G401 (cell line): Measurements from ENCODE around the gene RPS15. TPM values are rescaled to one million over a fixed set of nuclear protein-coding genes. Genes with fewer than 3 reads are reported as not detected.

Experiments used
- total RNA-seq: library from RNA; depleted of rRNA; stranded (reverse); fragments of >200 nt; shearing (Covaris generic); gene quantifications from 2 replicates; pipeline ENCODE4 v1.2.3, GENCODE V29; 2014; rRNA removed

Gene RPS15
- total RNA-seq, 1 experiment from 2014 or later: 1,164 TPM

Other genes starting within 250 kb of the RPS15 start
- gene STK11, start 232.6 kb upstream of the RPS15 start, total RNA-seq: 83.6 and 94.8 TPM in 2 replicates
- gene CBARP, start 200.4 kb upstream of the RPS15 start, total RNA-seq: 3.6 and 5.6 TPM in 2 replicates
- gene ATP5F1D, start 196.6 kb upstream of the RPS15 start, total RNA-seq: 61.3 and 98.5 TPM in 2 replicates
- 14.0 and 17.5 TPM in 2 replicates for gene MIDN, start 189.8 kb upstream of the RPS15 start, total RNA-seq
- gene CIRBP, start 169.1 kb upstream of the RPS15 start, total RNA-seq: 196 and 215 TPM in 2 replicates
- gene FAM174C, start 162.9 kb upstream of the RPS15 start, total RNA-seq: 37.9 and 45.0 TPM in 2 replicates
- gene EFNA2, start 152.5 kb upstream of the RPS15 start, total RNA-seq: 0.31 and 1.3 TPM in 2 replicates
- gene NDUFS7, start 54.5 kb upstream of the RPS15 start, total RNA-seq: 123 TPM in 2 replicates
- gene GAMT, start 36.9 kb upstream of the RPS15 start, total RNA-seq: 110 and 116 TPM in 2 replicates
- gene DAZAP1, start 30.8 kb upstream of the RPS15 start, total RNA-seq: 153 and 193 TPM in 2 replicates
- gene APC2, start 11.7 kb downstream of the RPS15 start, total RNA-seq: 13.4 and 15.4 TPM in 2 replicates
- gene C19orf25, start 40.8 kb downstream of the RPS15 start, total RNA-seq: 86.7 and 90.0 TPM in 2 replicates
- 1.8 and 9.2 TPM in 2 replicates for gene PCSK4, start 52.0 kb downstream of the RPS15 start, total RNA-seq
- 18.4 and 20.6 TPM in 2 replicates for gene REEP6, start 52.8 kb downstream of the RPS15 start, total RNA-seq
- 0.62 and 2.1 TPM in 2 replicates for gene ADAMTSL5, start 74.6 kb downstream of the RPS15 start, total RNA-seq
- not detected in 2 replicates for gene PLK5, start 85.7 kb downstream of the RPS15 start, total RNA-seq
- gene MEX3D, start 129.9 kb downstream of the RPS15 start, total RNA-seq: 105 and 123 TPM in 2 replicates
- 164 and 166 TPM in 2 replicates for gene MBD3, start 154.5 kb downstream of the RPS15 start, total RNA-seq
- 141 and 200 TPM in 2 replicates for gene UQCR11, start 167.1 kb downstream of the RPS15 start, total RNA-seq
- 171 and 220 TPM in 2 replicates for gene TCF3, start 214.2 kb downstream of the RPS15 start, total RNA-seq